HCT116 (cell line): ENCODE measurements around the gene GRM8.

Experiments used
- CEBPB ChIP-seq: IDR thresholded peaks from 2 replicates; pipeline ENCODE4 v1.6.1; 2012; ENCODE audit warnings: low read depth
- CTCF ChIP-seq, 3 experiments: fragments of 200-600 bp in 1 of 3; sonication (generic) in 1 of 3; IDR thresholded peaks in 2 of 3; conservative IDR thresholded peaks in 1 of 3; 2 replicates each; pipeline ENCODE4 v1.5.1; 2012 to 2017; ENCODE audit warnings: low read depth in 2 of 3, low read length in 2 of 3, antibody characterized with exemption in 1 of 3, borderline replicate concordance in 1 of 3, control low read depth in 1 of 3, mild to moderate bottlenecking in 1 of 3, mixed read lengths in 1 of 3, mixed run types in 1 of 3, moderate library complexity in 1 of 3; ENCODE audit not compliant: insufficient read depth in 1 of 3
- EZH2 ChIP-seq: fragments of 200-600 bp; sonication (generic); IDR thresholded peaks from 2 replicates; pipeline ENCODE4 v1.6.1; 2017; ENCODE audit warnings: antibody characterized with exemption, mixed run types
- EZH2phosphoT487 ChIP-seq: fragments of 200-600 bp; IDR thresholded peaks from 2 replicates; pipeline ENCODE4 v1.6.1; 2018; ENCODE audit warnings: antibody characterized with exemption, borderline replicate concordance
- JUND ChIP-seq: IDR thresholded peaks from 2 replicates; pipeline ENCODE4 v1.6.1; 2012
- MAX ChIP-seq: IDR thresholded peaks from 2 replicates; pipeline ENCODE4 v1.6.1; 2012
- POLR2A ChIP-seq: IDR thresholded peaks from 2 replicates; pipeline ENCODE4 v1.7.0; 2011; ENCODE audit warnings: borderline replicate concordance; ENCODE audit not compliant: insufficient read depth, insufficient read length; ENCODE audit errors: extremely low read depth
- POLR2AphosphoS5 ChIP-seq: IDR thresholded peaks from 2 replicates; pipeline ENCODE4 v1.6.1; 2011; ENCODE audit warnings: mild to moderate bottlenecking, low read depth, low read length, moderate library complexity
- SIN3A ChIP-seq: IDR thresholded peaks from 2 replicates; pipeline ENCODE4 v1.6.1; 2012; ENCODE audit warnings: low read depth
- ZNF274 ChIP-seq: fragments of 200-500 bp; sonication (Bioruptor generic); IDR thresholded peaks from 2 replicates; pipeline ENCODE4 v1.6.1; 2014; ENCODE audit warnings: mild to moderate bottlenecking, low read depth, low read length, inconsistent platforms

GRCh38 chr7:127245607-127246006 lies 7.1 kb downstream of the GRM8 start:
- TF ChIP-seq CTCF (IDR thresholded peaks at IDR 0.05 in 2 of 3, conservative IDR thresholded peaks at IDR 0.05 in 1 of 3; ENCODE audit: borderline replicate concordance in 1 of 3, insufficient read depth in 1 of 3, low read depth in 2 of 3, low read length in 2 of 3) (no peak), CEBPB (no peak), POLR2AphosphoS5 (no peak), MAX (no peak), JUND (no peak), ZNF274 (no peak), SIN3A (no peak), EZH2phosphoT487 (no peak), POLR2A (no peak), EZH2 (no peak)
